Measurements from ENCODE around the gene CCBE1. TPM values are rescaled to one million over a fixed set of nuclear protein-coding genes. Genes with fewer than 3 reads are reported as not detected.

CCBE1 gene
- total RNA-seq, 4 donors from 2014 or later: 1.5 to 10.9 (median 4.6) TPM

- H3K36me3 ChIP-seq: no peaks in the 10 kb centered on the region
- DNase-seq: no peak
- H3K27ac ChIP-seq: no peak overlapping the region
- intact Hi-C loops (cut with DNase I; ENCODE audit: low total_unique reads): no loop called here
- no peaks in the 10 kb centered on the region for H3K27me3 ChIP-seq
- no peaks in the 10 kb centered on the region for H3K4me1 ChIP-seq
- no peak overlapping the region for H3K4me3 ChIP-seq
- TF ChIP-seq CTCF (IDR thresholded peaks at IDR 0.05) (no peak), POLR2A (IDR thresholded peaks at IDR 0.05) (no peak)
- H3K9me3 ChIP-seq: no peaks in the 10 kb centered on the region
Observed at GRCh38 chr18:59478591-59478990, 218.6 kb downstream of the CCBE1 start.

GRCh38 chr18:59477849-59478248 lies 219.4 kb downstream of the CCBE1 start:
- Histone ChIP-seq H3K4me3 (no peak overlapping the region), H3K4me1 (no peaks in the 10 kb centered on the region), H3K9me3 (no peaks in the 10 kb centered on the region), H3K27ac (no peak overlapping the region), H3K36me3 (no peaks in the 10 kb centered on the region), H3K27me3 (no peaks in the 10 kb centered on the region)
- DNase-seq: no peak
- TF ChIP-seq POLR2A (IDR thresholded peaks at IDR 0.05): no peak
- TF ChIP-seq CTCF (IDR thresholded peaks at IDR 0.05): no peak
- intact Hi-C loops (cut with DNase I; ENCODE audit: low total_unique reads): no loop called here

GRCh38 chr18:59470561-59471121 lies 226.6 kb downstream of the CCBE1 start:
- Histone ChIP-seq H3K27me3 (no peaks in the 10 kb centered on the region), H3K9me3 (no peaks in the 10 kb centered on the region), H3K27ac (no peak overlapping the region), H3K4me3 (no peak overlapping the region), H3K4me1 (no peaks in the 10 kb centered on the region), H3K36me3 (no peaks in the 10 kb centered on the region)
- TF ChIP-seq POLR2A (IDR thresholded peaks at IDR 0.05) (no peak), CTCF (IDR thresholded peaks at IDR 0.05) (no peak)
- no peak for DNase-seq
- intact Hi-C loops (cut with DNase I; ENCODE audit: low total_unique reads): no loop called here

GRCh38 chr18:59469463-59470180 lies 227.6 kb downstream of the CCBE1 start:
- intact Hi-C loops (cut with DNase I; ENCODE audit: low total_unique reads): no loop called here

More at GRCh38 chr18:59469463-59470180, 227.6 kb downstream of the CCBE1 start:
- Histone ChIP-seq H3K4me1 (no peaks in the 10 kb centered on the region), H3K27ac (no peak overlapping the region), H3K4me3 (no peak overlapping the region), H3K9me3 (no peaks in the 10 kb centered on the region), H3K27me3 (no peaks in the 10 kb centered on the region), H3K36me3 (no peaks in the 10 kb centered on the region)
- TF ChIP-seq CTCF (IDR thresholded peaks at IDR 0.05) (no peak), POLR2A (IDR thresholded peaks at IDR 0.05) (no peak)
- DNase-seq: no peak

Data from uterus (tissue), 4 donors.